ENCODE data around the gene UBAC2.

DNA sequence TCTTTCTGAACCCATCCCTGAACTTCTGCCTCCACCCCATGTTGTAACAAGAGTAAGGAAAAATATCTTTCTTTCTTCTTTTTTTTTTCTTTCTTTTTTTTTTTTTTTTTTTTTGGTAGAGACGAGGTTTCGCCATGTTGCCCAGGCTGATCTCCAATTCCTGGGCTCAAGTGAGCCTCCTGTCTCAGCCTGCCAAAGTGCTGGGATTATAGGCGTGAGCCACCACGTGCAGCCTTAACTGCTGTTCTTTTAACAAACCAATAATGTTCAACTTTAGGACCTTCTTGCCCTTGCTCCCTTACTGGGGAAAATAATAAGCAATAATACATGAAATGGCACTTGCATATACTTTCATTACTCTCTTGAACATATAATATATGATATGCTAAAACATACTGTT lies 86.9 kb downstream of the UBAC2 start:
- TF ChIP-seq, protein P1, sequence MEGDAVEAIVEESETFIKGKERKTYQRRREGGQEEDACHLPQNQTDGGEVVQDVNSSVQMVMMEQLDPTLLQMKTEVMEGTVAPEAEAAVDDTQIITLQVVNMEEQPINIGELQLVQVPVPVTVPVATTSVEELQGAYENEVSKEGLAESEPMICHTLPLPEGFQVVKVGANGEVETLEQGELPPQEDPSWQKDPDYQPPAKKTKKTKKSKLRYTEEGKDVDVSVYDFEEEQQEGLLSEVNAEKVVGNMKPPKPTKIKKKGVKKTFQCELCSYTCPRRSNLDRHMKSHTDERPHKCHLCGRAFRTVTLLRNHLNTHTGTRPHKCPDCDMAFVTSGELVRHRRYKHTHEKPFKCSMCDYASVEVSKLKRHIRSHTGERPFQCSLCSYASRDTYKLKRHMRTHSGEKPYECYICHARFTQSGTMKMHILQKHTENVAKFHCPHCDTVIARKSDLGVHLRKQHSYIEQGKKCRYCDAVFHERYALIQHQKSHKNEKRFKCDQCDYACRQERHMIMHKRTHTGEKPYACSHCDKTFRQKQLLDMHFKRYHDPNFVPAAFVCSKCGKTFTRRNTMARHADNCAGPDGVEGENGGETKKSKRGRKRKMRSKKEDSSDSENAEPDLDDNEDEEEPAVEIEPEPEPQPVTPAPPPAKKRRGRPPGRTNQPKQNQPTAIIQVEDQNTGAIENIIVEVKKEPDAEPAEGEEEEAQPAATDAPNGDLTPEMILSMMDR (IDR thresholded peaks at IDR 0.05 in 8 of 11, conservative IDR thresholded peaks at IDR 0.05 in 3 of 11), result no peak
- no peak for TF ChIP-seq POLR2A (IDR thresholded peaks at IDR 0.05)

All from spleen (tissue), 7 donors.